ENCODE measurements around the gene ADD1. TPM values are rescaled to one million over a fixed set of nuclear protein-coding genes. Genes with fewer than 3 reads are reported as not detected.

ADD1 gene
- total RNA-seq, 1 experiment from 2014 or later: 163 TPM

DNA sequence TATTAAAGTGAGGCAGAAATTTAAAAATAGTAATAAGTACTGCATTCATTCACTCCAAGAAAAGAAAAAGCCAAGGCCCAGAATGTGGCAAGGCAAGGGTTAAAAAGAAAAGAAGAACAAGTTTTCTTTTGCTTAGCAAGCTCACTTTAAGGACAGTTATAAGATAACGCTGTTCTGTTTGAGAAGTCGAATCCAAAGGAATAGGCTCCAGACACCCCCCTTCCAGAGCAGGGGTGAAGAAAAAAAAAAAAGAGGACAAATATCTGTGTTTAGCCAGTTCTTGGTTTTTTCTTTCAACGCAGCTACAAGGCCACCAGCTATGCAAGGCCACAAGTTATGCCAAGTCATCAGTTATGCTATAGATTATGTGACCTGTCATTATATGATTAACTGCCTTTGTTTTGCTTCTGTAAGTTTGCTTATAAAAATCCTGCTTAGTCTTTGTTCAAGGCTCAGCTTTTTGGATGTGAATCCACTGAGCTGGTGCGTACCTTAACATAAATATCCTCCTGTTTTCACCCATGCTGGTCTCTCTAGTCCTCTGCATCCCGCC lies 121.1 kb downstream of the ADD1 start:
- no peak overlapping the region for H2BK20ac ChIP-seq (ENCODE audit: low read depth, low read length, poor library complexity, severe bottlenecking)
- H3K23me2 ChIP-seq (ENCODE audit: insufficient read length, low read depth, low read length, poor library complexity, severe bottlenecking): no peaks in the 10 kb centered on the region
- no peak overlapping the region for H3K27ac ChIP-seq (ENCODE audit: insufficient read length, low read depth, low read length)
- no peak overlapping the region for H3K27ac Mint-ChIP-seq
- no peak overlapping the region for H4K5ac ChIP-seq (ENCODE audit: insufficient read length, low read depth, low read length)
- H3K36me3 Mint-ChIP-seq (ENCODE audit: insufficient read depth in 1 of 3, low read depth in 3 of 3): peaks cover 0 to 4% (median 2%) of the 10 kb centered on the region in 3 experiments; a peak in 3 of 7 replicates
- no peak overlapping the region for H3K14ac ChIP-seq (ENCODE audit: insufficient read depth, low read length)
- TF ChIP-seq, protein P1, sequence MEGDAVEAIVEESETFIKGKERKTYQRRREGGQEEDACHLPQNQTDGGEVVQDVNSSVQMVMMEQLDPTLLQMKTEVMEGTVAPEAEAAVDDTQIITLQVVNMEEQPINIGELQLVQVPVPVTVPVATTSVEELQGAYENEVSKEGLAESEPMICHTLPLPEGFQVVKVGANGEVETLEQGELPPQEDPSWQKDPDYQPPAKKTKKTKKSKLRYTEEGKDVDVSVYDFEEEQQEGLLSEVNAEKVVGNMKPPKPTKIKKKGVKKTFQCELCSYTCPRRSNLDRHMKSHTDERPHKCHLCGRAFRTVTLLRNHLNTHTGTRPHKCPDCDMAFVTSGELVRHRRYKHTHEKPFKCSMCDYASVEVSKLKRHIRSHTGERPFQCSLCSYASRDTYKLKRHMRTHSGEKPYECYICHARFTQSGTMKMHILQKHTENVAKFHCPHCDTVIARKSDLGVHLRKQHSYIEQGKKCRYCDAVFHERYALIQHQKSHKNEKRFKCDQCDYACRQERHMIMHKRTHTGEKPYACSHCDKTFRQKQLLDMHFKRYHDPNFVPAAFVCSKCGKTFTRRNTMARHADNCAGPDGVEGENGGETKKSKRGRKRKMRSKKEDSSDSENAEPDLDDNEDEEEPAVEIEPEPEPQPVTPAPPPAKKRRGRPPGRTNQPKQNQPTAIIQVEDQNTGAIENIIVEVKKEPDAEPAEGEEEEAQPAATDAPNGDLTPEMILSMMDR (conservative IDR thresholded peaks at IDR 0.05): no peak
- DNase-seq: no peak
- peak overlapping the region; percentile 82 to 94 for H3K4me3 Mint-ChIP-seq
- H3K4me2 ChIP-seq (ENCODE audit: insufficient read depth, insufficient read length, low read length): no peak overlapping the region
- H2AFZ ChIP-seq (ENCODE audit: low read length): no peak overlapping the region
- no peak overlapping the region for H3K23ac ChIP-seq (ENCODE audit: insufficient read length, low read depth, low read length)
- H3K9ac ChIP-seq (ENCODE audit: extremely low read depth, insufficient read length, low read length): no peak overlapping the region
- no peak overlapping the region for H2BK12ac ChIP-seq (ENCODE audit: insufficient read length, low read depth, low read length)
- H3K27me3 ChIP-seq (ENCODE audit: insufficient read depth, low read length): no peaks in the 10 kb centered on the region
- peaks cover 13% of the 10 kb centered on the region for H3K27me3 Mint-ChIP-seq (ENCODE audit: low read depth)
- no peak overlapping the region for H3K56ac ChIP-seq (ENCODE audit: insufficient read length, low read depth, low read length)
- H4K91ac ChIP-seq (ENCODE audit: insufficient read length, low read depth, low read length): no peak overlapping the region
- WGBS (ENCODE audit: extremely low coverage, insufficient read length, low lambda C conversion rate): no CpG with 5 or more reads among the region's 5 CpGs
- H3K79me2 ChIP-seq (ENCODE audit: insufficient read depth, low read length): no peaks in the 10 kb centered on the region
- H2BK5ac ChIP-seq (ENCODE audit: insufficient read length, low read length): no peak overlapping the region
- H3K79me1 ChIP-seq (ENCODE audit: insufficient read depth, low read depth, low read length, poor library complexity, severe bottlenecking): no peaks in the 10 kb centered on the region
- H3T11ph ChIP-seq (ENCODE audit: low read length): no peak overlapping the region
- H2BK15ac ChIP-seq (ENCODE audit: low read depth, low read length): no peak overlapping the region
- no peaks in the 10 kb centered on the region; a peak in 1 of 5 replicates for H3K9me3 Mint-ChIP-seq
- no peaks in the 10 kb centered on the region for H3K4me1 ChIP-seq (ENCODE audit: insufficient read depth, low read length)
- H3K18ac ChIP-seq (ENCODE audit: insufficient read length, low read depth, low read length): no peak overlapping the region
- H4K8ac ChIP-seq (replicated peaks; ENCODE audit: insufficient read length, low read depth, low read length): no peak overlapping the region
- no peak overlapping the region for H2BK120ac ChIP-seq (ENCODE audit: low read depth, low read length, poor library complexity, severe bottlenecking)
- H3K9me3 ChIP-seq (ENCODE audit: control insufficient read depth, low read depth, low read length): no peaks in the 10 kb centered on the region
- H3K4ac ChIP-seq (ENCODE audit: low read depth, low read length): no peak overlapping the region
- peaks cover 19% of the 10 kb centered on the region in 2 experiments for H3K4me1 Mint-ChIP-seq
- peaks cover 2% of the 10 kb centered on the region for H4K20me1 ChIP-seq (ENCODE audit: control insufficient read depth, insufficient read depth, insufficient read length)
- no peak overlapping the region for H2AK5ac ChIP-seq (ENCODE audit: insufficient read length, low read length)
